GM21737 (cell line): Measurements from ENCODE around the gene USP53.
"Not testable (repeated sequence)": the region's sequence is repeated elsewhere in the genome, so short reads cannot be mapped to it uniquely, and the experiment has no call there.

Experiments
- ATAC-seq: cut with Tn5 transposase; IDR thresholded peaks from one replicate; pipeline ENCODE4 v1.9.1; 2021; ENCODE audit warnings: mild to moderate bottlenecking, moderate library complexity; ENCODE audit not compliant: unreplicated experiment

The USP53 gene

DNA sequence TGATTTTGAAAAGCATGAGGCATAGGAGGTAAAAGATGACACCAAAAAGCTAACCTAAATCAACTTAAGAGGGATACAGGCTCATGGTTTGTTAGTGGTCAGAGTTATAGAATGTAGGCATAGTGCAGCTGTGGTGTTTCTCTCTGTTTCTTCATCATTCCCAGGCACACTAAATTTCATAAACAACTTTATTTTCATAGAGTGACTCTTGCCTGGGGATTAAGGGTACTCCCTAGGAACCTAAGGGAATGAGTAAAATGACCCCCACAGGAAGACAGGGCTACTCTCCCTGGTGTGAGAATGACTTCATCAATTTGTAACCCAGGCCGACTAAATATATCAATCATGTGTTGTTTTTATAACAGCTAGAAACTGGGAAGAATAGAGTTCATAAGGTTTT, 98.3 kb downstream of the USP53 start:
- ATAC-seq: no peak

GRCh38 chr4:119313237-119313636, 100.7 kb downstream of the USP53 start:
- ATAC-seq: no peak

GRCh38 chr4:119314356-119314755, 101.8 kb downstream of the USP53 start:
- ATAC-seq: no peak

DNA sequence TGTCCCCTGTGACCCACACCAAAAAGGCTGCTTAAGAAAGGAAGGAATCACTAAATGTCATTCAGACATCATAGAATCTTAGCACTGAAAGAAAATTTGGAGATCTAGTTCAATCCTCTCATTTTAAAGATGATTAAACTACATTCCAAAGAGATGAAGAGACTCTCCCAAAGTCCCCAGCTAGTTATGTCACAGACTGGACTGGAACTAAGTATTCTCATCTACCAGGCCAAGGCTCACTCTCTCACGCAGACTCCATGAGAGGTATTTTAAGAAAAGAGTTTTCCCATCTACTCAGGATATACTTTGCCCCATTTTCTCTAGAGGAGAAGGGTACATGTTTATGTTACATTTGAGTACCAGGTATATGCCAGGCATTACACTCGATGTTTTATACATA, 102.5 kb downstream of the USP53 start:
- no peak for ATAC-seq

- no peak for ATAC-seq
Observed at GRCh38 chr4:119317990-119318389, 105.5 kb downstream of the USP53 start.

GRCh38 chr4:119321921-119322687, 109.6 kb downstream of the USP53 start, which contains the start of gene FABP2:
FABP2 (minus strand) TSS chr4:119322138; CDS start chr4:119322102, 36 bp downstream.
- no peak for ATAC-seq

DNA sequence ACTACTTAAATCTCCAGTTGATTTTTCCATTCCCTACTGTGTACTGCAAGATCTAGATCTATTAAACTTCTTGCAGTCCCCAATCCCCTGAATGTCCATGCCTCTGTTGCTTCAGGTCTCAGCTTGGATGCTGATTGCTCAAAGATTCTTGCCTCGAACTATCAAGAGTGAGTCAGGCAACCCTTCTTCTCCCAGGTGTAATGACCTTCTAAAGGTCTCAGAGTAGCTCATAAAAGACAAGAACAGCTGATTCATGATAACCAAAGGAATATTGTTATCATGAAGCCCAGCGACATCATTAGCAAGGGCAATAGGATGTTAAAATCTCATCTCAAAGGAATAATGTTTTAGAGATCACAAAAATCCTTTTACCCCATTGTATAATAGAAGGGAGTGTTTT, 116.2 kb downstream of the USP53 start:
- ATAC-seq: no peak

GRCh38 chr4:119329835-119330620, 117.5 kb downstream of the USP53 start:
- ATAC-seq: no peak

- not testable (repeated sequence) for ATAC-seq
Observed at GRCh38 chr4:119336332-119336979, 123.9 kb downstream of the USP53 start.

GRCh38 chr4:119337010-119337409, 124.5 kb downstream of the USP53 start:
- no peak for ATAC-seq

DNA sequence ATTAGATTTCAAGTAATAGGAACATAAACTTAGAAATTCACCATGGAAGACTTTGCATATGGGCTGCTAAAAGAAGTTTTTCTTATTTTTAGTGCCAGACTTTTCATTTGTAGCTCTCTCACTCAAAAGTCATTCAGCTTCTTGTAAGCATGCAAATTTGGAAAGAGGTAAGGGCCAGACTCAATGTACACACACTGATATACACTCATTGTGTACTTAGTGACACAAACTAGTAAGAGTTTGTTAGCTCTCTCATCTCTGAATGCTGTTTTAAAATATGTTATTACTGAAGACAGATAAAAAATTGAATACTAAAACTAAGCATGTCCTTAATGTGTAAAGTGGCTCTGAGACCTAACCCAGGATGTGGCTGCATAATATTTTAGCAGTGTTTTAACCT, 127.4 kb downstream of the USP53 start:
- ATAC-seq: not testable (repeated sequence)

DNA sequence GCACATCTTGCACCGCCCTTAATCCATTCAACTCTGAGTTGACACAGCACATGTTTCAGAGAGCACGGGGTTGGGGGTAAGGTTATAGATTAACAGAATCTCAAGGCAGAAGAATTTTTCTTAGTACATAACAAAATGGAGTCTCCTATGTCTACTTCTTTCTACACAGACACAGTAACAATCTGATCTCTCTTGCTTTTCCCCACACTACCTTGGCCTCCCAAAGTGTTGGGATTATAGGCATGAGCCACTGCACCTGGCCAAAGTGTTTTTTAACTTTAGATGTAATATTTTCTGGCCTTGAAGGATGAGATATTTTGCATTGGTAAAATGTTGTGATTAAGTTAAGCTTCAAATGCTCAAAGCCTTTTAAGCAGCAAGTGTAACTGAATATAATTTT, 130.8 kb downstream of the USP53 start:
- not testable (repeated sequence) for ATAC-seq
